LHCN-M2 (cell line): ENCODE measurements around the gene EPS8. TPM values are rescaled to one million over a fixed set of nuclear protein-coding genes. Genes with fewer than 3 reads are reported as not detected.

Experiments used
- DNase-seq: peaks from one replicate; pipeline ENCODE4 v3.0.0-alpha.2; 2012; ENCODE audit warnings: low read depth
- polyA plus RNA-seq: library from polyadenylated mRNA; unstranded; fragments of >200 nt; gene quantifications from one replicate; pipeline ENCODE4 v1.2.1, GENCODE V29; 2012; ENCODE audit warnings: missing spikeins
- total RNA-seq: library from RNA; depleted of rRNA; stranded (reverse); fragments of >200 nt; gene quantifications from 2 replicates; pipeline ENCODE4 v1.2.3, GENCODE V29; 2014; rRNA removed

The EPS8 gene
- total RNA-seq: 162 and 193 TPM in 2 replicates
- polyA plus RNA-seq: 59.2 TPM

DNA sequence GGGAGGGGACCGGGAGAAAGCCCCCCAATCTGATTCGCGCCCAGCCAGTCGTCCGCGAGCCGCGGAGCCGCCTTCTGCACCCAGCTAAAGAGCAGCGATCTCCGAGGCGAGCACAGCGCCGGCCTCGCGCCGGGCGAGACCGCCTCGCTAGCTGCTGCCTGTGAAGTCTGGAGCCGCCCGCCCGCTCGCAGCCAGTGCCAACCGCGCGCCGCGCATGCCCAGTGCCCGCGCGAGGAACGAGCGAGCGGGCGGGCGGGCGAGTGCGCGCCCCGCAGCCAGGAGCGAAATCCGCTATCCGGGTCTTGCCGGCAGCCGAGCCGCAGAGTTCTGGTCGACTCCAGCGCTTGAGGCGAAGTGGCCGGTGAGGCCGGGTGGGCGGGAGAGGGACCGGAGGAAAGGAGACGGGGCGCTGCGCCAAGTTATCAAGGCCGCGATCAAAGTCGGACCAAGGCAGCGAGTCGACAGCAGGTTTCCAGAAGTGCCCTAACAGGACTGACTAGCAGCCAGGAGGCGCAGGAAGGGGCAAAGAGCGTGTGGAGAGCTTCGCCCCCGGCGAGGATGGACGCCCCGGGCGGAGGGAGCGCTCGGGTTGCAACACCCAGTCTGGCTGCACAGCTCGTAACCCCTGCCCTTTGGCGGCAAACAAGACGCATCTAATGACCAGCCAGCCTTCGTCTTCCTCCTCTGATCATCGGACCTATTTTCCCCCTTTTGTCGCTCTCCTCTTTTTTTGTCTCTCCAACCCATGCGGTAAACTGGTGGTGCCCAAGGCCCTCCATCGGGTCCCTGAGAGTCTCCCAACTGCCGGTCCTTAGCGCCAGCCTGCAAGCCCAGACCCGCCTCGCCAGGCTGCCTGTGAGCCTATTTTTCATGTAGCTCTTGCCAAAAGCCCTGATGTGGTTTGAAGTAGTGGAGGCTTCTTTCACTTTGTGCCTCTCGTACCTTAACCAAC lies at the start of gene EPS8:
Gene EPS8, minus strand, starts transcription at position 169 of the 952 bp plus-strand sequence. CDS start 106,437 bp downstream, outside the sequence.
- DNase-seq: peak; percentile 92

DNA sequence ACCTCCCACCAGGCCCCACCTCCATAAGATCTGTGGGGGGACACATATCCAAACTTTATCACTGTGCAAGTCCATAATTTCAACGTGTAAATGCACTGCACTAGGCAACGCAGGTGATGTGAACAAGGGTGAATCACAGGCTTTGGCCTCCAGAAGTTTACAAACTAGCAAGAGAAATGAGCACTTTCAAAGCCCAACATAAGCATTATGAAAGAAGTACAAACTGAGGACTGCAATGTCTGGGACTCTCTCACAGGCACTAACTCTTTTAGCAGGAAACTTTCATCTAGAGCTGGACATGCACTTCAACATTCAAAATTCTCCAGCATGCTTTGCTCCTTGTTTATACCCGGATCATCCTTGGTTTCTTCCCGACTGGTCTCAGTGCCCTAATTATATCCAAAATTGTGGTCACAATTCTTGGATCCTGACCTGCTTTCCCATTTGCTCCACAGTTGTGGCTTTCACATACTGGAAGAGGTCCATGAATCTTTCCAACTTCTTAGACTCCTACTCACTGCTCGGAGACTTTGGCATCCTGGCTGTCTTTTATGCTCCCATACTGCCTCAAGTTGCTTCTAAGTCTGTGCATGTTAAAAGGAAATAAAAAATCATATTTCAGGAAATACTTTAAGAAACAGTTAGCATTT lies 48.1 kb upstream of the EPS8 start:
- DNase-seq: peak; percentile 50

DNA sequence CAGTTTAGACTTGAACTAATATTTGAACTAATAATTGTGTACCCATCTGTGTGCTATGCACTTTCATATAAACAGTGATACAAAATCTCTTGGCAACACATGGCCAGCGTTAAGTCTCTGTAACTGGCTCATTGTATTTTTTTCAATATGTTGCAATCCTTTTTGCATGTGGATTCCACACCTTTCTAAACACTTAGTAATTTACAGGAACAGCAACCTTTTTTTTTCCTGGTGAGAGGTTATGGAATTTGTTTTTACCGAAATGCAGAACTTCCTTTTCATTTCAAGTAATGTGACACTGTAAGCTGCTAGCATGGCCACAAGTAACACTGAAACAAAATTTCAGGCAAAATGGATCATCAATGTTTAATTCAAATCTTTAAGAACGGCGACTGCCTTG lies 45.4 kb upstream of the EPS8 start:
- no peak for DNase-seq

DNA sequence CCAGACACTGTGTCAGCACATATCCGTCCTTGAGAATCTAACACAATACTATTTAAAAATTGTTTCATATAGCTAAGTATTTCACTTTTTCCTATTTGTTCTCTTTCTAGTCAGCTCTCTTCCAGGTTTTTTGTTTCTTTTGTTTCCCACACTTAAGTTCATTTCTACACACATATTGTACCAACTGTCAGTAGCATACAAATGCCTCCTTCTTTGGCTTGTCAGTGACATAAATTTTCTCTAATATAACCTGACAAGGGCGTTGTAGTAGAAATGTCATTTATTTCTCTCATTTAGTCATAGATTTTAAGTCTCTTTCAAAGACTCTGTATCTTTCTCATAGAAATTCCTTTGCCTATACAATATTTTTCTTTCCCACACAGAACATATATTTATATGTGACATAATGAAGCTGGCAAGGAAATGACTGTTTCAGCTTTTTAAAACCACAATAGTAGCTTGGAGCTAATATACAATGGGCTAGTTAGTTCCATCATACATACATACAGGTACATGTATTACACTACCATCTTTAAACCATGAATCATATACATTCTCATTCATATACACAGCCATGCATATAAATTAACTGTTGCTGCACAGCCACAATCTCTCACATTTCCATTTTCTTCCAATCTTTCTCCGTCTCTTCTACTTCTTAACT lies 42.3 kb upstream of the EPS8 start:
- DNase-seq: no peak

DNA sequence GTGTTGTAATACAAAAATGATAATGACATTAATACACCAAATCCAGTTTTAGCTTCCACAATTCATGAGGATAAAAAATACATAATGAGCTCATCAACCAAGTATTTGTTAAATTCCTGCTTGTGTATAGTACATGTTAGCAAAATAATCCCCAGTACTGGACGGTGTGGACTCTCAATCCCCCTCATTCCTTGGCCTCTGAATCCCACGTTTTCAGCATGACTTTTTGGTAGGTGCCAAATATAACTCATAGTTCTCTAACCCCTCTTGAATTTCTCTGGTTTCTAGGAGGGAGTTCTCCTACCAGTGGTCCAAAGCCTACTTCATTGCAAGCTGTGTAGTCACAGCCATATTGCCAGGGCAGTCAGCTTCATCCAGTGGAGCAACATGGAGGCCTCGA lies 41.4 kb upstream of the EPS8 start:
- peak; percentile 79 for DNase-seq

DNA sequence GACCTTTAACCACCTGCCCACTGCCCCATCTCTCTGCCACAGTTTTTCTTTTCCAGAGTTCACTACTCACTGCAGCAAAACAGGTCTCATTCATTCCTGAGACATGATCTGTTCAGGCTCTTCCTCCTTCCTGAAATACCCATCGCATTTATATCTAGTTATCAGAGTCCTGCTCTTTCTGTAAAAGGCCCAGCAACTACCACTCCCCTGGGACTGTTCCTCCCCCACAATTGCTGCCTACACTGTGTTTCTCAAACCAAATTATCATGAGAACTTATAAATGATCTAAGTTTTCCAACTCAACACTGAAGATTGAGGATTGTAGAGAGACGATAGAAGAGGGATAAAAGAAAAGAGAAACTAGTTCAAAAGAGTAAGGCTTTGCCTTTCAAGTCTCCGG lies 40.8 kb upstream of the EPS8 start:
- DNase-seq: peak; percentile 66

DNA sequence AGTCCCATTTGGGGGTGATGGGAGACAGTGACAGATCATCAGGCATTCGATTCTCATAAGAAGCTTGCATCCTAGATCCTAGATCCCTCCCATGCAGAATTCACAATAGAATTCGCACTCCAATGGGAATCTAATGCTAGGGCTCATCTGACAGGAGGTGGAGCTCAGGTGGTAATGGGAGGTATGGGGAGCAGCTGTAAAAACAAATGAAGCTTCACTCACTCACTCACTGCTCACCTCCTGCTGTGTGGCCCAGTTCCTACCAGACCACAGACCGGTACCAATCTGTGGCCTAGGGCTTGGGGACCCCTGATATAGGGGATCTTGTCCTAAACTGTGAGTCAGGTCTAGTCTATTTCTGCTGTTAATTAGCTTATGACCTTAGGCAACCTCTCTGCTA lies 40.1 kb upstream of the EPS8 start:
- no peak for DNase-seq

DNA sequence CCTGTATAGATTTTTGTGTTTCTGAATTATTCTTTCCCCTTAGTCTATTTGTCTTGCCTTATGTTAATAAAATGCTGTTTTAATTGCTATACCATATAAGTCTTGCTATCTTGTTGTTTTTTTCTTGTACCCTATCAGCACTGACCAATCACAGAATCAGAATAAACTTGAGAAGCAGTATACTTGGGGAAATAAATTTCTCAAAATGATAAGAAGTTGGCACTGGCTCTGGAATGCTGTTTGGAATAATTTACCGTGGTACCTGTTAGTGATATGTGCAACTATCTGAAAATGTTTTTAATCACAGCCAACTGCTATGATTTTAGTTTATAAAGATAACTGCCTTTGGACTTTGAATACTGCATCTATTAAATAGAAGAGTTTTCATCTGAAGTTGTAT lies 37.9 kb upstream of the EPS8 start:
- no peak for DNase-seq

DNA sequence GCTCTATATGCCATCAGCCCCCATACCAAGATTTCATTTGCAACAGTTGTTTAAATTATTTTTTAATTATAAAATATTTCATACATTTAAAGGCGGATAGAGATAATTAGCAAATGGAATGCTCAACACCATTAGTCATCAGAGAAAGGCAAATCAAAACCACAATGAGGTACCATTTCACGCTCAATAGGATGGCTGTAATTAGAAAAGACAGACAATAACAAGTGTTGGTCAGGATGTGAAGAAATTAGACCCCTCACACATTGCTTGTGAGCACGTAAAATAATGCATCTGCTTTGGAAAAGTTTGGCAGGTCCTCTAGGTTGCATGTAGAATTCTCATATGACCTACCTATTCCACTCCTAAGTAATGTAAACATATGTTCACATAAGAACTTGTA lies 35.3 kb upstream of the EPS8 start:
- DNase-seq: no peak

DNA sequence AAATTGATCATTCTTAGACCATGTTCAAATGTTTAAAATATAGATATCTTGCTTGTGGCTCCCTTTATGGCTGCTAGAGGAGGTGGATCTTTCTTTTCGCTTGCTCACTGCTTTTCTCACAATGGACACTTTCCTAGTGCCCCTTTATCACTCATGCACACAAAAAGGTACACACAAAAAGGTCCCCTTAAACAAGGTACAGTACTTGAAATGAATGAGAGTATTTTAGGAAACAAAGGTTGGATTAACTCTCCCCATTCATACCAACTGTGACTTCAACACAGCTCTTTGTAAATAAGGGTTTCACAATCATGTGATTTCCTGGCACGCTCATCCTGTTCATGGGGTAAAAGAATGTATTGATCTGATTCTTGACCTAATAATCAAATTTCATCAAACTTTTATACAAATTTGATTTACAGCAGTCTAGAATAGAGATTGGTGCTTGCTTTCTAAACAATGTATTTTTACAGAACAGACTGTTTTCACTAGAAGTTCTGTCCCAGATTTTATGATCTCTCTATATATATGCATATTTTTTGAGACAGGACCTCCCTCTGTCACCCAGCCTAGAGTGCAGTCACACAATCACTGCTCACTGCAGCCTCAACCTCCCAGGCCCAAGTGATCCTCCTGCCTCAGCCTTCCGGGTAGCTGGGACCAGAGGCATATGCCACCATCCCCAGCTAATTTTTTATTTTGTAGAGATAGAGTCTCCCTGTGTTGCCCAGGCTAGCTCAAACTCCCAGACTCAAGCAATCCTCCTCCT lies 34.4 kb upstream of the EPS8 start:
- DNase-seq: no peak

DNA sequence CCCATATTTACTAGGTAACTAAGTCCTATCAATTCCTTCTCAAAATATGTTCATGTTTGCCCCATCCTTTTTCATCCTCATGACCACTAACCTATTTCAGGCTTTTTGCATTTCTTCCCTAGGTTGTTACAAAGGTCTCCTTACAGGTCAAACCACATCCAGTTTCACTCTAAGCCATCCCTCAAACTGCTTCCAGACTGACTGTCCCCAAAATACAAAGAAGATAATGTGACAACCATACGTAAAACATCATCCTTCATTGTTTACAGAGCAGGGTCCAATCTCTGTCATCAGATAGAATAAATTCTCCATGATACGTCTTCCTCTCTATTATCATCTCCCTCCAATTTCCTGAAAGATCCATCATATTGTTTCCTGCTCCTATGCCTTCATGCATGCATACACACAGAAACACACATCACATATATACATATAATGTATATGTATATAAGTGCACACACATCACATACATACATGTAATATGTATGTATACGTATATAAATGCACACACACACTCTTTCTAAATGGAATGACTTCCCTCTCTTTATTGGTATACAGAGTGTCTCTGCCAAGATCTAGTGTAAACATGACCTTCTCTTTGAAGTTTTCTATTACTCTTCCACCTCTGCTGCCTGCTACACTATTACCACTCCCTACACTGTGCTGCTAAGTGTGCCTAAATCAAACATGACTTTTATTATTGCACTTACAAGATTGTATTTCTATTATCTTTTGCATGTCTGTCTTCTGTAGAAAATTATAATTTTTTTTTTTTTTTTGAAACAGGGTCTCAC lies 30.7 kb upstream of the EPS8 start:
- no peak for DNase-seq

DNA sequence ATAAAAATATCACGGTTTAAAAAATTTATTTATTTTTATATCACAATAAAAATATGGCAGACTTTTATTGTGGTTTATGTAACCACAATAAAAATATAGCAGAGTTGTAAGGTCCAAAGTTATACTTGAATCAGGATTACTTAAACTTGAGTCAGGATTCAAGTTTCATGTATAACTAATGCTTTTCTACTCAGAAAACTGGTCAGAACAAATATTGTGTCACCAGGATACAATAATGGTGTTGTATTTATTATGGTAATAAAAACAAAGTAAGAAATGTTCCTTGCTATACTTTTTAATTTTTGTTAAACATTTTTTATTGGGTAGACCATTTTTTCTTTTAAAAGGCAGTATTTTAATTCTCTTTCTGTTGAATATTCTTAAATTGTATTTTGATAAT lies 29.2 kb upstream of the EPS8 start:
- peak; percentile 75 for DNase-seq

DNA sequence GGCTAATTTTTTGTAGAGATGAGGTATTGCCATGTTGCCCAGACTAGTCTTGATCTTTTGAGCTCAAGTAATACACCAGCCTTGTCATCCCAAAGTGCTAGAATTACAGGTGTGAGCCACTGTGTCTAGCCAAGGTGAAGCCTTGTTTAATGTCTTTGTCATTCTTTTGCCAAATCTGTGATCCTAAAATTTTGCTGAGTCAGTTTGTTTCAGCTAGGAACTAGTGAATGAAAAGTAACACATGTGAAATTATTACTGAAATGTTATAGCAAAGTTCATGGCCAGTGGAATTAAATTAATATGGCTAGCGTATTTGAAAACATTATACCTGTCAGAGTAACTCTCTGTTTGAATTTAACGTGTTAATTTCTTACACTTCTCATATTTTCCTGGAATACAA lies 26.5 kb upstream of the EPS8 start:
- DNase-seq: no peak

DNA sequence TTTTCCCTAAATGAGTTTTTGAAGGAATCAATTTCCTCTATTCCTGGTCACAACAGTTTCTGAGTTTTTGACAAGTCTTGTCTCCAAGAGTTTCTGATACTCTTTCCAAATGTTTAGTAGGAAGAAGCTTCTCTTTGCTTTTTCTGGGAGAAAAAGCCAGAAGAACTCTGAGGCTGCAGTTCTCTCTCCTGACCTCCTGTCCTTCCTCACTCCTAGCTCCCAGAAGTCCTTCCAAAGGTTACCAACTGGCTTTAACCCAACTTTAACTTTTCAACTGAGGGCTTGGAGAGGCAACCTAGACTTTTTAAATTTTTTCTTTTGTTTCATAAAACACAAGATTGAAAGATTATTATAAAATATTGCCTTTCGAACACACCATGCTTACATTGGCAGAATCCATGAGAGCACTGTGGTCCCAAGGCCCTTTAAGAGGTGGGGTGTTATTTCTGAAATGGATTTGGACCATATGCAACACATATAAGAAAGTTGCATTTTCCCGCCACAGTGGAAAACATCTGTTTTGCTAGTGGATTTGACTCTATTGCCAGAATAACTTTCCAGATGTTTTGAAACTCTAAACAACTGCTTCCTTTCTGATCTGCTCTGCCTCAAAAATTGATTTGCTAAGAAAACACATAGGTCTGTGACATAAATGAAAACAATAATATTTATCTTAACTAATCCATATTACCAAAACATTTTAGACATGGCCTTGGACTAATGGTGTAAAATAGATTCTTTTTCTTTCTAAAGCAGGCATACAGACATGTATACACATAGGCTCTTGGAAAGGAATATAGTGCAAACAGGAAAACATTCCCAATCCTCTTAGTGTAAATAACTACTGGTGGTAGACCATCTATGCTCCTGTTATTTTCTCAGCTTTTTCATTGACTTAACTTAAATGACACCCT lies 22.3 kb upstream of the EPS8 start:
- no peak for DNase-seq

DNA sequence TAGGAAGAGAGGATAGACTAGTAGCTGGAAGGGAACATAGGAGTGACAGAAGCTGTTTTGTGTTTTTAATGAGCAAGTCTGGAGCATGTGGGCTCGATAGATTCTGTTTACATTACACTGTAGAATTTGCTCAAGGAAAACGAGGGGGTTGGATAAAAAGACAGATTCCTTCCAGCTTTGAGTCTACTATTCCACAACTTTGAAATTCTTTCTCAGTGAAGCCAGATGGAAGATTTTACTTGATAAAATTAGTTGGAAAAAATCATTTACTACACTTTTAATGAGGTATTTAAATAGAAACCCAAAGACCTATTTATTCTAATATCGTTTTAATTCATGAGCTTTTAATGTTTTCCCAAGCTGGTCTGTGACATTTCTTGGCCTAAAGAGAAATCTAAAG lies 19.5 kb upstream of the EPS8 start:
- no peak for DNase-seq

DNA sequence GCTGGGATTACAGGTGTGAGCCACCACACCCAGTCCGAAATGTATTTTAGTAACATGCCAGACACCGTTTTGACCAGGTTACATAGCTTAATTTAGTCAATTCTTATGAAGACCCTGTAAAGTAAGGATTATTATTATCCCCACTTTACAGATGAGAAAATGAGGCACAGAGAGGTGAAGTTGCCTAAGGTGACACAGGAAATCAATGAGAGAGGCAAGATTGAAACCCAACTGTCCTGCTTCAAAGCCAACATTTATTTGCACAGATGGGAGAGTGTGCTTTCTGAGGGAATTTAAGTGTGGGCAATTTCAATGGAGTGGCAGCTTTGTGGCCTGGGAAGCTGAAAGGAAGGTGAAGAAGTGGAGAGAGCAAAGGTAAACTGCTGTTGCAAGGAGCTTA lies 19.1 kb upstream of the EPS8 start:
- no peak for DNase-seq

DNA sequence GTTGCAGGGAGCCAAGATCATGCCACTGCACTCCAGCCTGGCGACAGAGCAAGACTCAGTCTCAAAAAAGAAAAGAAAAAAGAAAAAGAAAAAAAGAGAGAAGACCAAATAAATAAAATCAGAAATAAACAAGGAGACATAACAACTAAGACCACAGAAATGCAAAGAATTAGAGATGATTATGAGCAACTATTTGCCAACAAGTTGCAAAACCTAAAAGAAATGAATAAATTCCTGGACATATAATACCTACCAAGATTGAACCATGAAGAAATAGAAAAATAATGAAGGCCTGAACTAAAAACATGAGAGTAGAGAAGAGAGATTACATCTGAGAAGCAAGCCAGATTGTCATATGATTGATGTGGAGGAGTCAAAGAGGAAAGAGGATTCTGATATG lies 17.6 kb upstream of the EPS8 start:
- no peak for DNase-seq

DNA sequence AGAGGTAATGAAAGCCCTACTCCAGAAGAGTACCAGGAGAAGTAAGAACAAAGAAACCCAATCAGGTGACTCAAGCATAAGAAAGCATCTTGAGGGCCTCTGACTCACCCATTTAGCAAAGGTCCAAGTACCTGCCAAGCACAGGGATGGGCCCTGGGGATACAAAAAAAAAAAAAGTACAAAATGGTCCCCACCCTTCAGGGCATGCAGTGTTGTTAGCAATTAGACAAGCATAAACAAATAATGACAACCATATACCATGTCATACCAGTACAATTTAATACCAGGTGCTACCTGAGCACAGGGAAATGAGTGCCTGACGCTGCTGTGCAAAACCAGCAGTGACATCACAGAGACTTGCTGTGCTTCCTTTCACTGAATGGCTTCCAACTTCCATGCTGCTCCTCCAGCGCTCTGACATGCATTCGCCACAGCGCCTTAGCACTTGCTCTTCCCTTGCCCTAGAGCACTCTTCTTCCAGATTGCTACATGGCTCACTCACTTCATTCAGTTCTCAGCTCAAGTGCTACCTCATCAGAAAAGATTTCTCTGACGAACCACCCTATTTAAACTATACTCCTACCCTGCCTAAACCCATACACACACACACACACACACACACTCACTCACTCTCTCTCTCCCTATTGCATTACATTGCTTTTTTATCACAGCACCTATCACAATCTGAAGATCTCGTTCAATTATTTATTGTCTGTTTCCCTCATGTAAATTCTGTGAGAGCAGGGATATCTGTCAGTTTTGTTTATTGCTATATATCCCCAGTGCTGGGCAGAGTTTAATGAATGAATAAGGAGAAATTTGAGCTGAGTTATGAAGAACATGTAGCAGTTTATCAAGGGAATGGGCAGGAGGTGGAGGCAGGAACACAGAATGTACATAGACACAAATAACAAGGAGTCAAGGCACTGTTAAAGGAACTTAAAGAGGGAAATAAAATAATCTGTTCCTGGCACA lies 12.9 kb upstream of the EPS8 start:
- no peak for DNase-seq
